SH-SY5Y (cell line): Measurements from ENCODE around the gene DIAPH3.

Experiments used
- GATA2 ChIP-seq: IDR thresholded peaks from 2 replicates; pipeline ENCODE4 v1.6.1; 2011; ENCODE audit warnings: mild to moderate bottlenecking, low read depth, low read length
- GATA3 ChIP-seq: IDR thresholded peaks from 2 replicates; pipeline ENCODE4 v1.6.1; 2011; ENCODE audit warnings: low read depth, mild to moderate bottlenecking, low read length, moderate library complexity

Gene DIAPH3

DNA sequence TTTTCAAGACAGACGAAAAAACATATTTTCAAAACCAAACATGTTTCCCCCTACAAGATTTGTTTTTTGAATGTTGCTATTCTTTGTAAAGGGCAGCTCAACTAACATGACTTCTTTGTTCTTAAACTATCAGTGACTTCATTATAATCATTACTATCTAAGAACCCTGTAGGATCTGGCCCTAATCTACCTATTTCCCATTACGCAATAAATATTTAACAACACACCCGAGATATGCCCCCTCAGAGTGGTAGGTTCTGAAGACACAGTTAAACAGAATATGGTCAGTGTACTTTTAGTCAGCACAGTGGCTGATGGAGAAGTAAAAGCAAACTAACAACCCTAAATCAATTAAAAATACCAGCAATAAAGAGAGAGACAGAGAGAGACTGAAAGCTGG, 186.9 kb downstream of the DIAPH3 start:
- TF ChIP-seq GATA3 (no peak), GATA2 (no peak)

DNA sequence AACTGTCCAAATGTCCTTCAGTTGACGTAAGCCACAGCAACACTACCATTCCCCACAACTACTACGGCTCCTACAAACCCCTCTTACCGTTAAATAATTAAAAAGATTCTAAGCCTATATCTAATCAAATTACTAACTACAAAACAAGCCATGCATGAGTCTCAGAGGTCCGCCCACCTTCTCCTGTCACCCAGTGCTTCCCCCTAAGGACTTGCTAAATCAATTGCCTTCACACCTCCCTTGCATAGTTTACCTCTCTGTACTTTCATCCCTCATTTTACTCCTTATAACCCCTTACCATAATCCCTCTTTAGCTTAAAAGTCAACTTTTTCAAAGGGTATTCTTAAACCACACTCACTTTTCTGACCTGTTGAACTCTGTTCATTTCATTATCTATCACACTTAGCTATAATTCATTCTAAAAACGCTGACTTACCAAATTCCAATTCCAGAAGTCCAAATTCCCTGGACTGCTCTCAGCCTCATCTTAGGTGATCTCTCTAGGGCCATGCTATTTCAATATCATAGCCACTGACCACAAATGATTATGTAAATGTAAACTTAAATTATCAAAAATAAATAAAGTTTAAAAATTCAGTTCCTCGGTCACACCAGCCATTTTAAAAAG, 187.8 kb downstream of the DIAPH3 start:
- TF ChIP-seq GATA2 (no peak), GATA3 (no peak)

GRCh38 chr13:59970847-59971246, 192.9 kb downstream of the DIAPH3 start:
- TF ChIP-seq GATA3 = no peak

- TF ChIP-seq GATA3 (no peak), GATA2 (no peak)
Measured at GRCh38 chr13:59963827-59964226, 199.9 kb downstream of the DIAPH3 start.

- no peak for TF ChIP-seq GATA2
- TF ChIP-seq GATA3 = no peak
Measured at GRCh38 chr13:59963383-59963782, 200.3 kb downstream of the DIAPH3 start.

DNA sequence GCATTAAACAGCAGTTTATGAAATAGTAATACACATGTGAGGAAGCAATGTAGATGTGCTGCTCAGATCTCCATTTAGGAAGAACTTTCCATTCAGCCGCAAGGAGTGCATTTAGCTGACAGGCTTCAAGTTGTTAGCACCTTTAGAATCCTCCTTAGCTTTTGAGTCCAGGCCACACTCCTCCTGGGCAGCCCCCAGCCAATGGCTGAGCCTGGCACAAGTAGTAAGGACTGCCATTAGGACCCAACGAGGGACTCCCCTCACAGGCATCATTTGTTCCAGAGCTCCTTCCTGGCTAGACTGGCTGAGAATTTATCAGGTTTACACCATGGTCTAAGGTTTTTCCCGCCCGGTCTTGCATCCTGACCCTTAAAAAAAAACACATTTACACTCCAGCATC, 201.4 kb downstream of the DIAPH3 start:
- TF ChIP-seq GATA3 (no peak), GATA2 (no peak)

DNA sequence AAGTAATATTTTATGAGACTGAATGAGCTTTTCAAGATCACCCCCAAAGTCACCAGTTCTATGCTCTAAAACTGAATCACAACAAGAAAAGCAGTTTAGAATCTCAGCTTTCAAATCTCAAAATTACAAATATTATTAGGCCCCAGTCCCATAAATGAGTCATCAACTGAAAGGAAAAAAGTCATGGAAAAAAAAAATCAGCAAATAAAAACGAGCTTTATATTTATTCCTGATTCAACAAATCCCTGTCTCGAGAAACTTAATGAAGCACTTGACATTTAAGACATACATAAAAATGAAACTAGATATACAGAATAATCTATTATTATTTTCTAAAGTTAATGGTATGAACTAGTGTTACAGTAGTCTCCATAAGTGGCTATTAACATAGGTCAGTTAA, 203.0 kb downstream of the DIAPH3 start:
- TF ChIP-seq GATA3 = no peak
- TF ChIP-seq GATA2 = no peak

DNA sequence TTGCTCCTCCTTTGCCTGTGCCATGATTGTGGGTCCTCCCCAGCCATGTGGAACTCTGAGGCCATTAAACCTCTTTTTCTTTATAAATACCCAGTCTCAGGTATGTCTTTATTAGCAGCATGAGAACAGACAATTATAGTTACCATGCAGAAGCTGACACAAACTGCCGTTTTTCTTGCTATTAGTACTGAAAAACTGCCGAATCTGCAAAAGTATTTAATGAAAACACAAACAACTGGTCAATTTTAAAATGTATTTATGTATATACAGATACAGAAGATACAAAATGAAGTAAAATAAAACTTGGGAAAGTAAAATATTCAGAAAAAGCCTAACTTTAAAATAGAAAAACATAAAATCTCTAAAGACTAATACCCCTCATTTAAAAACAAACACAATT, 206.3 kb downstream of the DIAPH3 start:
- TF ChIP-seq GATA2 = no peak
- no peak for TF ChIP-seq GATA3

GRCh38 chr13:59954601-59955000, 209.1 kb downstream of the DIAPH3 start:
- TF ChIP-seq GATA3 = no peak
- TF ChIP-seq GATA2 = no peak

DNA sequence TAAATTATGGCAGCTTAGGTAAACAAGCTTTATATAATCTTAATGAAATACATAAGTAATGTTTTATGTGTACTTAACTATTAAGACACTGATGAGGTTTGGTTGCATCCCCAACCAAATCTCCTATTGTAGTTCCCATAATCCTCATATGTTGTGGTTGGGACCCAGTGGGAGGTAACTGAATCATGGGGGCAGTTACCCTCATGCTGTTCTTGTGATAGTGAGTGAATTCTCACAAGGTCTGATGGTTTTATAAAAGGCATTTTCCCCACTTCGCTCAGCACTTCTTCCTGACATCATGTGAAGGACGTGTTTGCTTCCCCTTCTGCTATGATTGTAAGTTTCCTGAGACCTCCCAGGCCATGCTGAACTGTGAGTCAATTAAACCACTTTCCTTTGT, 212.7 kb downstream of the DIAPH3 start:
- no peak for TF ChIP-seq GATA3
- TF ChIP-seq GATA2 = no peak

- TF ChIP-seq GATA2 = no peak
- TF ChIP-seq GATA3 = no peak
Measured at GRCh38 chr13:59950266-59950665, 213.5 kb downstream of the DIAPH3 start.

GRCh38 chr13:59948686-59949085, 215.0 kb downstream of the DIAPH3 start:
- TF ChIP-seq GATA3 (no peak), GATA2 (no peak)

- TF ChIP-seq GATA2 (no peak), GATA3 (no peak)
Measured at GRCh38 chr13:59946944-59947343, 216.8 kb downstream of the DIAPH3 start.

DNA sequence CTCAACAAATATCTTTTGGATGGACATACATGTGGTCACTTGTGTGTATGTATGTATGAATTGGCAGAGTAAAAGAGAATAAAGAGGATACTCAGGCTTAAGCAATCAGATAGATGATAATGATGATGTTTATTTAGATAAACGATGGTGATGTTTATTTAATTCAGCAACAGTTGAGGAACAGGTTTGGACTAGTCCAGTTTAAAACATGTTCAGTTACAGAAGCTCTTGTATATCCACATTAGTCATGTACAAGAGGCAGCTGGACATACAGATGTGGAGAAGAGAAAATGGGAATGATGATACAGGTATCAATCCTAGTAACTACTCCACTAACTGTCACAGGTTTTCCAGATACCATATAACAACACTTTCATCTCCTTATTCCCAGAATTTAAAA, 232.1 kb downstream of the DIAPH3 start:
- TF ChIP-seq GATA2 (no peak), GATA3 (no peak)

GRCh38 chr13:59924256-59924655, 239.5 kb downstream of the DIAPH3 start:
- no peak for TF ChIP-seq GATA2
- no peak for TF ChIP-seq GATA3

DNA sequence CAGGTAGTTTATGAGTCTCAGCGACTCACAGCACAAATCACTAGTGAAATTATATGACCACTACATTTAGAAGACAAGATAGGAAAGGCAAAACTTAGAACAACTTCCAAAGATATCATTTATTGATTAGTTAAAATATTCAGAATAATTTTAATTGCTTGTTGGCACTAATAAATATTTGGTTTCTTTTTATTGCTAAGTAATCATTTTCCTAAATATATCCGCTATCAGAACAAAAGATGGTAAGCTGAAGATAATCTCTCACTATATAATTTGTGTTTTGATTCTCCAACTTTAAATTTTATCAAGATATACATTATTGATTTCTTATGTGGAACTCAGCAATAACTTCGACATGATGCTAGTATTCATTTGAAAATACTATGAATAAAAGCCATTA, 248.5 kb downstream of the DIAPH3 start:
- no peak for TF ChIP-seq GATA2
- no peak for TF ChIP-seq GATA3
